Thyroid gland (tissue), 4 donors: ENCODE results near the gene MET. TPM values are rescaled to one million over a fixed set of nuclear protein-coding genes. Genes with fewer than 3 reads are reported as not detected.
A peak's percentile ranks its signal among the peaks of the same experiment; 100 is the strongest.

ENCODE experiments used
- DNase-seq, 2 donors: peaks; one replicate each; pipeline ENCODE4 v3.0.0-alpha.2; 2019
- H3K27ac ChIP-seq, 3 donors: fragments of 200-600 bp; sonication (generic); 1 replicate in 2 of 3; 2 replicates in 1 of 3; pipeline ENCODE4 v1.5.1; 2016 to 2019; ENCODE audit warnings: mild to moderate bottlenecking in 1 of 3, moderate library complexity in 1 of 3
- H3K27me3 ChIP-seq: fragments of 200-600 bp; sonication (generic); one replicate; pipeline ENCODE4 v1.5.1; 2019
- H3K36me3 ChIP-seq, 2 donors: fragments of 200-600 bp; sonication (generic); one replicate each; pipeline ENCODE4 v1.5.1; 2016 to 2019
- H3K4me1 ChIP-seq, 2 donors: fragments of 200-600 bp; sonication (generic); one replicate each; pipeline ENCODE4 v1.5.1; 2017 to 2019
- H3K4me3 ChIP-seq, 3 donors: fragments of 200-600 bp; sonication (generic); replicated peaks in 1 of 3; 1 replicate in 2 of 3; 2 replicates in 1 of 3; pipeline ENCODE4 v1.5.1; 2016; ENCODE audit warnings: mild to moderate bottlenecking in 1 of 3
- H3K9me3 ChIP-seq: fragments of 200-600 bp; sonication (generic); one replicate; pipeline ENCODE4 v1.5.1; 2017
- CTCF ChIP-seq, 6 experiments: fragments of 200-600 bp in 3 of 6; fragments of 450-650 bp in 3 of 6; sonication (generic) in 3 of 6; IDR thresholded peaks; one replicate each; pipeline ENCODE4 v1.5.1; 2016 to 2019; ENCODE audit warnings: antibody characterized with exemption in 6 of 6, mild to moderate bottlenecking in 2 of 6, inconsistent platforms in 1 of 6, moderate library complexity in 1 of 6
- POLR2A ChIP-seq, 2 donors: fragments of 450-650 bp; IDR thresholded peaks; one replicate each; pipeline ENCODE4 v1.6.1; 2017; ENCODE audit warnings: antibody characterized with exemption in 2 of 2, mild to moderate bottlenecking in 2 of 2, moderate library complexity in 1 of 2
- WGBS, 2 donors: methylation state at CpG; one replicate each; pipeline ENCODE4 v1.1.5; 2017; 5-methylcytosine and 5-hydroxymethylcytosine counted together
- intact Hi-C: fragments of 100-400 bp; cut with DNase I; formaldehyde crosslinking; loops from one replicate; pipeline ENCODE4 v1.15.1; 2023
- total RNA-seq, 4 donors: library from RNA; depleted of rRNA; stranded (reverse); fragments of >200 nt; gene quantifications; one replicate each; pipeline ENCODE4 v1.2.3, GENCODE V29; 2016

The MET gene
- total RNA-seq, 4 donors from 2014 or later: 41.5 to 59.6 (median 52.7) TPM

- TF ChIP-seq CTCF (IDR thresholded peaks at IDR 0.05): no peak
- no peak for TF ChIP-seq POLR2A (IDR thresholded peaks at IDR 0.05)
- Histone ChIP-seq H3K36me3 (no peaks in the 10 kb centered on the region), H3K9me3 (no peaks in the 10 kb centered on the region), H3K4me1 (peaks cover 8 to 13% of the 10 kb centered on the region in 2 donors), H3K27me3 (no peaks in the 10 kb centered on the region), H3K4me3 (peak overlapping the region in 2 of 3 donors; percentile 48 to 49), H3K27ac (peak overlapping the region; percentile 51 to 86 (median 75))
- WGBS, 2 donors: 11 to 14% methylated on average over 22 to 23 of the region's 23 CpGs
- intact Hi-C loops: loop anchor here (10.0 kb wide), 1 partner anchor 112 kb away; no protein-coding TSS in a partner anchor
- DNase-seq: peak; percentile 57 to 68
Measured at GRCh38 chr7:116672596-116673456, 830 bp downstream of the MET start.

- no peak for TF ChIP-seq CTCF (IDR thresholded peaks at IDR 0.05)
- no peak for TF ChIP-seq POLR2A (IDR thresholded peaks at IDR 0.05)
- WGBS, 2 donors: 69 to 71% methylated on average over 3 of the region's 3 CpGs
- Histone ChIP-seq H3K36me3 (no peaks in the 10 kb centered on the region), H3K27ac (peak overlapping the region in 1 of 3 donors; percentile 75), H3K9me3 (no peaks in the 10 kb centered on the region), H3K4me3 (no peak overlapping the region), H3K4me1 (peaks cover 8 to 13% of the 10 kb centered on the region in 2 donors), H3K27me3 (no peaks in the 10 kb centered on the region)
- DNase-seq: no peak
- intact Hi-C loops: loop anchor here (10.0 kb wide), 1 partner anchor 111 kb away; no protein-coding TSS in a partner anchor
Measured at GRCh38 chr7:116673457-116673865, 1.5 kb downstream of the MET start.

- H3K9me3 ChIP-seq: no peaks in the 10 kb centered on the region
- no peaks in the 10 kb centered on the region for H3K36me3 ChIP-seq
- 84 to 87% methylated on average over 7 of the region's 7 CpGs for WGBS, 2 donors
- peaks cover 8 to 13% of the 10 kb centered on the region in 2 donors for H3K4me1 ChIP-seq
- DNase-seq: no peak
- H3K27ac ChIP-seq: no peak overlapping the region
- H3K4me3 ChIP-seq: no peak overlapping the region
- intact Hi-C loops: loop anchor here (10.0 kb wide), 1 partner anchor 110 kb away; no protein-coding TSS in a partner anchor
- H3K27me3 ChIP-seq: no peaks in the 10 kb centered on the region
- TF ChIP-seq CTCF (IDR thresholded peaks at IDR 0.05) (no peak), POLR2A (IDR thresholded peaks at IDR 0.05) (no peak)
Measured at GRCh38 chr7:116674508-116675173, 2.6 kb downstream of the MET start.

- no peak overlapping the region for H3K27ac ChIP-seq
- intact Hi-C loops: loop anchor here (10.0 kb wide), 1 partner anchor 109 kb away; no protein-coding TSS in a partner anchor
- 92 to 93% methylated on average over 6 of the region's 6 CpGs for WGBS, 2 donors
- no peak for TF ChIP-seq POLR2A (IDR thresholded peaks at IDR 0.05)
- no peak for TF ChIP-seq CTCF (IDR thresholded peaks at IDR 0.05)
- no peak for DNase-seq
- H3K36me3 ChIP-seq: no peaks in the 10 kb centered on the region
- H3K4me1 ChIP-seq: peaks cover 8 to 13% of the 10 kb centered on the region in 2 donors
- H3K9me3 ChIP-seq: no peaks in the 10 kb centered on the region
- no peak overlapping the region for H3K4me3 ChIP-seq
- H3K27me3 ChIP-seq: no peaks in the 10 kb centered on the region
Measured at GRCh38 chr7:116675812-116676355, 3.9 kb downstream of the MET start.
